Mucosa of stomach (tissue), 1 donor: ENCODE data around the gene CA11.

Experiments
- H3K27me3 ChIP-seq: one replicate; pipeline ENCODE4 v1.7.0; 2013; ENCODE audit warnings: mild to moderate bottlenecking, low read length; ENCODE audit not compliant: control insufficient read depth, insufficient read depth
- H3K36me3 ChIP-seq: one replicate; pipeline ENCODE4 v1.7.0; 2013; ENCODE audit warnings: low read length; ENCODE audit not compliant: control insufficient read depth, insufficient read depth
- H3K4me1 ChIP-seq: one replicate; pipeline ENCODE4 v1.7.0; 2013; ENCODE audit warnings: mild to moderate bottlenecking, low read length; ENCODE audit not compliant: control insufficient read depth, insufficient read depth
- H3K4me3 ChIP-seq: one replicate; pipeline ENCODE4 v1.7.0; 2013; ENCODE audit warnings: low read length
- H3K9ac ChIP-seq: one replicate; pipeline ENCODE4 v1.7.0; 2013; ENCODE audit warnings: mild to moderate bottlenecking, low read length, moderate library complexity
- H3K9me3 ChIP-seq: one replicate; pipeline ENCODE4 v1.7.0; 2013; ENCODE audit warnings: mild to moderate bottlenecking, low read length, moderate library complexity; ENCODE audit not compliant: control insufficient read depth
- donor health status: Pancreatic carcinoma.

Gene CA11

DNA sequence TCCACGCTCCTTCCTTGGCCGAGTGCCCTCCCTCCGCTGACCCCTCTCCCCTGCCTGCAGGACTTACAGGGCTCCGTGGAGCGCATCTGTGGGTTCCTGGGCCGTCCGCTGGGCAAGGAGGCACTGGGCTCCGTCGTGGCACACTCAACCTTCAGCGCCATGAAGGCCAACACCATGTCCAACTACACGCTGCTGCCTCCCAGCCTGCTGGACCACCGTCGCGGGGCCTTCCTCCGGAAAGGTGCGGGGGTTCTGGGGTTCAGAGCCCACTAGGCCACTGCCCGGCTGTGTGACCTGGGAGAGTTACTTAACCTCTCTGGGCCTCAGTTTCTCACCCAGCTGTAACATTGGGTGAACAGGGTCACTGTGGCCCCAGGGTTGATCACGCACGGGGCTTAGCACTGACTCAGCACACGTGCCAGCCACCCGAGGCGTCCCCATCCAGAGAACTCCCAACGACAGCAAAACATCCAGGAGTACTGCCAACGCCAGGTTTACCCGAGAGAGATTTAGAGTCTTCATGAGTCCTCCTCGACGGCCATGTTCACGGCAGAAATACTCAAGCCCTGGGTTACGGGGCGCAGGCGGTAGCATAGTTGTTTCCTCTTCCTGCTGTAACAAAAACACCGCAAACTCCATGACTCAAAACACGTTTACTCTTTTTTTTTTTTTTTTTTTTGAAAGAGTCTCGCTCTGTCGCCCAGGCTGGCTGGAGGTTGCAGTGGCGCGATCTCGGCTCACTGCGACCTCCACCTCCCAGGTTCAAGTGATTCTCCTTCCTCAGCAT lies 49.1 kb downstream of the CA11 start:
- no peaks in the 10 kb centered on the region for H3K36me3 ChIP-seq
- H3K9me3 ChIP-seq = no peaks in the 10 kb centered on the region
- H3K4me3 ChIP-seq = no peak overlapping the region

DNA sequence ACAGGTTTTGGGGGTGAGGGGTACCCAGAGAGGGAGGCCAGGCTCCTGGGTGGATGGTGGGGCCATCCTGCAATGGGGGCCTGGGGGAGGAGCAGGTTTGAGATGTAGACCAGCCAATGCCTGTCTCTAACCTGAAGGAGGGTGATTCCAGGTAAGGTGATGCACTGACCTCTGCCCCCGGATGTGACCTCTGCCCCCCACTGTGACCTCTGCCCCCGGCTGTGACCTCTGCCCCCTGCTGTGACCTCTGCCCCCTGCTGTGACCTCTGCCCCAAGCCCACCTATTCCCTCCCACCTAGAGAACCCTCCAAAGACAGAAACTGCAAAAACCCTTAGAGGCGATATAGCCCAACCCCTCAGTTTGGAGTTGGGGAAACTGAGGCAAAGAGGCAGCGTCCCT lies 49.8 kb downstream of the CA11 start:
- Histone ChIP-seq H3K9me3 (no peaks in the 10 kb centered on the region), H3K27me3 (no peaks in the 10 kb centered on the region), H3K36me3 (no peaks in the 10 kb centered on the region), H3K4me1 (no peaks in the 10 kb centered on the region), H3K9ac (no peak overlapping the region), H3K4me3 (no peak overlapping the region)

More for the DNA sequence above, 49.1 kb downstream of the CA11 start:
- Histone ChIP-seq H3K27me3 (no peaks in the 10 kb centered on the region), H3K4me1 (peaks cover 3% of the 10 kb centered on the region), H3K9ac (no peak overlapping the region)

DNA sequence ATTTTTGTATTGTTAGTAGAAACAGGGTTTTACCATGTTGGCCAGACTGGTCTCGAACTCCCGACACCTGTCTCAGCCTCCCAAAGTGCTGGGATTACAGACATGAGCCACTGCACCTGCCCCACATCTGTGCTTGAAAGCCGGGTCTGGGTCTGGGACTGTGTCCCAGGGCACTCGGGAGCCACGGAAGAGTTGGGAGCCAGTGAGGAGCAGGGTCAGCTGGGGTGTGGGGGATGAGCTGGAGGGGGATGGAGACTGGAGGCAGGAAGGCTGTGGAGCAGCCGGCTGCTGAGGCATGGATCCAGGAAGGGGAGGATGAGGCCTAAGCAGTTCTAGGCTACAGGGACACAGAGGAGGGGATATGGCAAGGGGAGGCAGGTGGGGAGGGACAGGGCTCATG lies 50.2 kb downstream of the CA11 start:
- Histone ChIP-seq H3K4me3 (no peak overlapping the region), H3K4me1 (no peaks in the 10 kb centered on the region), H3K36me3 (no peaks in the 10 kb centered on the region), H3K27me3 (no peaks in the 10 kb centered on the region), H3K9me3 (no peaks in the 10 kb centered on the region), H3K9ac (no peak overlapping the region)

DNA sequence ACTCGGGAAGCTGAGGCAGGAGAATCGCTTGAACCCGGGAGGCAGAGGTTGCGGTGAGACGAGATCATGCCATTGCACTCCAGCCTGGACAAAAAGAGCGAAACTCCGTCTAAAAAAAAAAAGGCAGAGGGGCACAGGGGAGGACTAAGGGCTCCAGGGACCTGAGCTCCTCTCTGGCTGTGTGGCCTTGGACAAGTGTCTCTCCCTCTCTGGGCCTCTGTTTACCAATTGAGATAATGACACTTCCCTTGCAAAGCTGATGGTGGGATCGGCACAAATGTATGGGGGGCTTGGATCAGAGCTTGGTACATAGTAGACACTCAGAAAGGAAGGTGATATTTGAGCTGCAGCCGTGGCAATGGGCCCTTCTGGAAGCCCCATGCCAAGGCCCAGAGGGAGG lies 50.8 kb downstream of the CA11 start:
- Histone ChIP-seq H3K9ac (no peak overlapping the region), H3K36me3 (no peaks in the 10 kb centered on the region), H3K4me1 (no peaks in the 10 kb centered on the region)

GRCh38 chr19:48591021-48591420 lies 55.0 kb downstream of the CA11 start:
- no peaks in the 10 kb centered on the region for H3K9me3 ChIP-seq
- H3K27me3 ChIP-seq = no peaks in the 10 kb centered on the region
- H3K36me3 ChIP-seq = no peaks in the 10 kb centered on the region
- H3K4me3 ChIP-seq = no peak overlapping the region
- H3K4me1 ChIP-seq = peaks cover 6% of the 10 kb centered on the region
- no peak overlapping the region for H3K9ac ChIP-seq

More for the DNA sequence above, 50.8 kb downstream of the CA11 start:
- Histone ChIP-seq H3K27me3 (no peaks in the 10 kb centered on the region), H3K4me3 (no peak overlapping the region), H3K9me3 (no peaks in the 10 kb centered on the region)

GRCh38 chr19:48588670-48589401 lies 57.2 kb downstream of the CA11 start:
- H3K36me3 ChIP-seq = no peaks in the 10 kb centered on the region
- peaks cover 13% of the 10 kb centered on the region for H3K4me1 ChIP-seq
- H3K9ac ChIP-seq = peak overlapping the region; percentile 61
- H3K27me3 ChIP-seq = no peaks in the 10 kb centered on the region
- H3K9me3 ChIP-seq = no peaks in the 10 kb centered on the region
- peak overlapping the region; percentile 31 for H3K4me3 ChIP-seq
